ENCODE measurements around the gene ZSCAN21.

The ZSCAN21 gene

DNA sequence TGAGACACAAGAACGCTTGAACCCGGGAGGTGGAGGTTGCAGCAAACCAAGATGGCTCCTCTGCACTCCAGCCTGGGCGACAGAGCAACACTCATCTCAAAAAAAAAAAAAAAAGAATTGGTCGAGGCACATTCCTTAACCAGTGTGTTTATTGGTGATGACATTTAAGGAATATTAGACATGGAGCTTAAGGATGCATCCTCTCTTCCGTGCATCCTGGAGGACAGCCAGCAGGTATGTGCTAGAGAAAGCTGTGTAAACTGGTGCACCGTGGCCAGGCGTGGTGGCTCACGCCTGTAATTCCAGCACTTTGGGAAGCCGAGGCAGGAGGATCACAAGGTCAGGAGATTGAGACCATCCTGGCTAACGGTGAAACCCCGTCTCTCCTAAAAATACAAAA lies 22.4 kb upstream of the ZSCAN21 start:
- DNase-seq, result no peak

DNA sequence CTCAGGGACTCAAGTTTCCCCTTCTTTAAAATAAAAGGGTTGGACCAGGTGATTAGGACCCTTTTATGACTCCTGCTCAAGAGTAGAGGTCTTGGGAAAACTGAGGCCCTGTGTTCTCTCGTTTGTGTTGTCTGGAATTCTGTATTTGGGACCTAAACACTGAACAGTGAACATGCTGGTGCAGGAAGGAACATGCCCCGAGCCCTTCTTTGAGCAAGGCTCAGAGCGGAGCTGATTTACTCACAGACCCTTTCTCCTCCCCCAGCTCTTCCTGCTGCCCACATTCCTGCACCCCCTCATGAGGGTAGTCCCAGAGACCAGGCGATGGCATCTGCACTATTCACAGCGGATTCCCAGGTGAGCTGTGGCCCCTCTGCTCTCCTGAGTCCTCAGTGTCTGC lies 20.0 kb upstream of the ZSCAN21 start:
- no peak for DNase-seq

DNA sequence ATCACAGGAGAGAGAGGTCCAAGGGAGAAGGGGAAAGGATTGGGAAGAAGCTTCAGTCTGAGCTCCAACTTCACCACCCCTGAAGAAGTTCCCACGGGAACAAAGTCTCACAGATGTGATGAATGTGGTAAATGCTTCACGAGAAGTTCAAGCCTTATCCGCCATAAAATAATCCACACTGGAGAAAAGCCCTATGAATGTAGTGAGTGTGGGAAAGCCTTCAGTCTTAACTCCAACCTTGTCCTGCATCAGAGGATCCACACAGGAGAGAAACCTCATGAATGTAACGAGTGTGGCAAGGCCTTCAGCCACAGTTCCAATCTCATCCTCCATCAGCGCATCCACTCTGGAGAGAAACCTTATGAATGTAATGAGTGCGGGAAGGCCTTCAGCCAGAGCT lies 16.0 kb upstream of the ZSCAN21 start:
- DNase-seq, result no peak

DNA sequence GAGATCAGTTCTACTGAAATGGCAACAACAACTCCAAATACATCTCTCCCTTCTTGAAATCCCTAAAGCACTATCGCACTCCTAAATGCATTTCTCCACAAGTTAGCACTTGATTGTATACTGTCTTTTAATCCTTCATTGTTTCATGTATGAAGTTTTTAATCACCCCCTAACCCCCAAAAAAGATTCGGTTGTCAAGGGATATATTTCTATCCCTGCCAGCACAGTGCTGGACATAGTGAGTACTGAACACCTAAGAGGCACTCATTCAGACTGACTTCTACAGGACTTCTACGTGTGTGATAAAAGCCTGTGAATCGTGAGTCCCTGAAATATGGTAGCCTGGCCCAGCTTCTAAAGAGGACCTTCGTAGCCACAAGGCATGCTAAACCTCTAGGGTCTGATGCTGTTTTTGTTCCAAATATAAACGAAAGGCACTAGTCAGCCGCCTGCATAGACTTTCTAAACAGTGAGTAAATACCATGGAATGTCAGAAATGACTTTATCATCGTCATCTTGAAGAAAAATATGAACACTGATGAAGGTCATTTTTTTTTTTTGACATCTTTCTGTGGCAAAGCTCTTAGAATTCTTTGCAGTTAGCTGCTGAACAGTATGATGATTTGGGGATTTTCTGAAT lies 14.6 kb upstream of the ZSCAN21 start:
- DNase-seq, result no peak

DNA sequence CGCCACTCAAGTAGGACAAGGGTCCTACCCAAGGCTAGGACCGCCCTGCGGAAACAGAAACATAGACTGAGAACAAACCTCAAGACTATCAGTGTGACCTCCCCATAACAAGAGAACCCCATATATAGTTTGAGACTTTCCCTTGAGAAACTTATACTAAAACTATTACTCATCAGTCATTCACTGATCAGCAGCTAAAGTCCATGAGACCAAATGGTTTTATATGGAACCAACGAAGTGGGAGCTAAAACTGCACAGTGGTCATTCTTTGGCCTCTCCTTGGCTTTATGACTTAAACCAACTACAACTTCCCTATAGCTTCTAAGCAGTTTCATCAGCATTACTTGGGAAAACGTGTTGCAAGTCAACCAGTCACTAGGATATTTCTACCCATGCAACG lies 13.7 kb upstream of the ZSCAN21 start:
- no peak for DNase-seq

DNA sequence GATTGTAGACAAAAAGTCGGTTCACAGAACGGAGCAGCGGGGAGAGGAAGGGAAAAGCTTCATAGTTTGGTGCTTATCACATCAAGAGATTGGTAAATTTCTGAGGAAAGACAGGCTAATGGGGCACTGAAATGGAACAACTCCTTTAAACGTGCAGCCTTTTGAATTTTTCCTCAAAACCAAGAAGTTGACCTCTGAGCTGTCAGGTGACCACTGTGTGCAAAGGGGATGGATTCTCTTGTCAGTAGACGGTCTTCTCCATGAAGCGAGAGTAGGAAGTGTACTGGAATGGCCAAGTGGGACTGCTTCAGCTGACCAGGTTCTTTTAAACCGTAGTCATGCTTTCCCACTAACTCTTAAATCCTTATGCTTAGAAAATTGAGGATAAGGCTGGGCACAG lies 11.2 kb upstream of the ZSCAN21 start:
- DNase-seq, result no peak

DNA sequence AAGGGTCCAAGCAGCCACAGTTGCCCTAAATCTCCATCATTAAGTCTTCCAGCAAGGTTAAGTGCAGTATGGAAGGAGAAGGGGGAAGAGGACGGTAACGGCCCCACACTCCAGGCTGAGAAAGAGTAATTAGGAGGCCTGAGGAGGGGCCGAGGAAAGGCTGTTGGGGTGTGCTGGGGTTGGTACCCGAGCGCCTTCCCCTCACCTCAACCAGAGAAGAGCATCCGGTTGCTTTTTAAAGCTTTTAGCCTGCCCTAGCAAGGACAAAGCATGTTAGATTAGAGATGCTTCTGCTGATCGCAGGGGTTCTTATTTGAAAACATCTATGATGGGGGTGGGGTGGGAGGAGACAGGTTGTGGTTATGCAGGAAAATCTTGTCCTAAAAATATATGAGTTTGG lies 9.0 kb upstream of the ZSCAN21 start:
- DNase-seq, result no peak

DNA sequence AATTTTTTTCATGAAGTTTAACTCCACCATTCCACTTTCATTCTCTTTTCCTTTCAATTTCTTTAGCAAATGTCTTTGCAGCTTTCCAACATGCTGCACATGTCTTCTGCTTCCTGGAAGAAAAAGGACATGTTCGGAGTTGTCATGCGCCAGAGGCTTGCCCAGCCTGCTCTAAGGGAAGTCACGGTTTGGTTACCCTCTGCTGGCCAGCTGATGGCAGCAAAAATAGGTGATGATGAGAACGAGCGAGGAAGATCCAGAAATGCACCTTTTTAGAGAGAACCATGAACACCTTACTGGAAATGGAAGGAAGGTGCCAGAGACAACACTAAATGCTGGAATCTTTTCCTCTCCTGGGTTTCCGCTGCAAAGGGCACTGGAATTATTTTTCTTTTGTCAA lies 4.9 kb upstream of the ZSCAN21 start:
- DNase-seq, result peak in 8 of 51 donors; percentile 1 to 17 (median 3)

DNA sequence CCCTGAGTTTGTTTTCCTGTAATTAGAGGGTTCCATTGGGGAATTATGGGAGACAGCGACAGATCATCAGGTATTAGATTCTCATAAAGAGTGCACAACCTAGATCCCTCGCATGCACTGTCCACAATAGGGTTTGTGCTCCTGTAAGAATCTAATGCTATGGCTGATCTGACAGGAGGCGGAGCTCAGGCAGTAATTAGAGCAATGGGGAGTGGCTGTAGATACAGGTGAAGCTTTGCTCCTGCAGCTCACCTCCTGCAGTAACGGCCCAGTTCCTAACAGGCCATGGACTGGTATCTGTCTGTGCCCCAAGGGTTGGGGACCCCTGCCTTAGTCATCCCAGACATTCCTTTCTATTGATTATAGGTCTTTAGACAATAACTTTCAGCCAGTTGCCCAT lies 894 bp upstream of the ZSCAN21 start:
- DNase-seq, result no peak

DNA sequence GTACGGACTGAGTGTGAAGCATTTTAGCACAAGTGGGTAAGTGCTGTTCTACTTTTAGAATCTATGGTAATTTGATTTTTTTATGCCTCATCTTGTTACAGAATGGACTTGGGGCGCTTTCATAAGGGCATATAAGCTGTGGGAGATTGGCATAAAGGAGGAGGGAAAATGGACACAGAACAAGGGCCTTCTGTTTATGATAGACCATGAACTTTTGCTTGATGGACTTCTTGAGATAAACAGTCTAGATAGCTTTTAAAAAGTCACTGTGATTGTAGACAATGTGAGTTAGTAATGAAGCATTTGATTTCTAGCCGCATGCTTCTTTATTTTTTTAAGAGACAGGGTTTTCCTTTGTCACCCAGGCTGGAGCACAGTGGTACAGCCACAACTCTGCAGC lies 2.0 kb downstream of the ZSCAN21 start:
- no peak for DNase-seq

DNA sequence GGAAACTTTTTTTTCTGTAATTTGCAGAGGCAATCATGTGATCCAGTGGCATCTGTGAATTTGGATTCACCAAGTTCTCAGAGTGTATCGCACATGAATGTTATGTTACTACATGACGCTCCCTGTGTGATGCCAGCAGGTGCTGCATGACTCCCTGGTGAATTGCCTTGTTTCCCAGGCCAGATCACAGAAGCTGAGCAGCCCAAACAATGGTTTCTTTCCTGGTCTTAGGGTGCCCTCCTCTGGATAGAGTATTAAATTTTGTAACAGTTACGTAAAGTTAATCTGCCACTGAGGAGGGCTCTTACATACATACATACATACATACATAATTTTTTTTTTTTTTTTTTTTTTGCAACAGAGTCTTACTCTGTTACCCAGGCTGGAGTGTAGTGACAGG lies 3.6 kb downstream of the ZSCAN21 start:
- peak in 42 of 51 donors; percentile 1 to 88 (median 20) for DNase-seq

DNA sequence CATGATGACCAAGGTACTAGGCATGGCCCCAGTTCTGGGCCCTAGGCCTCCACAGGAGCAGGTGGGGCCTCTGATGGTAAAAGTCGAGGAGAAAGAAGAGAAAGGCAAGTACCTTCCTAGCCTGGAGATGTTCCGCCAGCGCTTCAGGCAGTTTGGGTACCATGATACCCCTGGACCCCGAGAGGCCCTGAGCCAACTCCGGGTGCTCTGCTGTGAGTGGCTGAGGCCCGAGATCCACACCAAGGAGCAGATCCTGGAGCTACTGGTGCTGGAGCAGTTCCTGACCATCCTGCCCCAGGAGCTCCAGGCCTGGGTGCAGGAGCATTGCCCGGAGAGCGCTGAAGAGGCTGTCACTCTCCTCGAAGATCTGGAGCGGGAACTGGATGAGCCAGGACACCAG lies 7.4 kb downstream of the ZSCAN21 start:
- DNase-seq, result no peak

DNA sequence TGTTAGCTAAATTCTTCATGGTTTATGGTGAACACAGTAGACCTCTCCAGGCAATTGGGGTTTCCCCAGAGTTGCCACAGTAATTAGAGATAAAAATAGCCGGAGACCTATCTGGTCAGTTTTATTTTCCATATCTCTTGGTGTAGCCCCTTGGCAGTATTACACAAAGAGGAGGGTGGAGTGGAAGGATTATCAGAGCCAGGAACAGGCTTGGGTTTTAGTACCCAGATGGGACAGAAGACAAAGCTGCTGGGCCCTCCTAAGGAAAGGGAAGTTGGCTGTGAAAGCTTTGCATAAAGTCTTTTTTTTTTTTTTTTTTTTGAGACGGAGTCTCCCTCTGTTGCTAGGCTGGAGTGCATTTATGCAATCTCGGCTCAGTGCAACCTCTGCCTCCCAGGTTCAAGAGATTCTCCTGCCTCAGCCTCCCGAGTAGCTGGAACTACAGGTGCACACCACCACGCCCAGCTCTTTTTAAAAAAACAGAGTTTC lies 9.7 kb downstream of the ZSCAN21 start:
- DNase-seq, result no peak

DNA sequence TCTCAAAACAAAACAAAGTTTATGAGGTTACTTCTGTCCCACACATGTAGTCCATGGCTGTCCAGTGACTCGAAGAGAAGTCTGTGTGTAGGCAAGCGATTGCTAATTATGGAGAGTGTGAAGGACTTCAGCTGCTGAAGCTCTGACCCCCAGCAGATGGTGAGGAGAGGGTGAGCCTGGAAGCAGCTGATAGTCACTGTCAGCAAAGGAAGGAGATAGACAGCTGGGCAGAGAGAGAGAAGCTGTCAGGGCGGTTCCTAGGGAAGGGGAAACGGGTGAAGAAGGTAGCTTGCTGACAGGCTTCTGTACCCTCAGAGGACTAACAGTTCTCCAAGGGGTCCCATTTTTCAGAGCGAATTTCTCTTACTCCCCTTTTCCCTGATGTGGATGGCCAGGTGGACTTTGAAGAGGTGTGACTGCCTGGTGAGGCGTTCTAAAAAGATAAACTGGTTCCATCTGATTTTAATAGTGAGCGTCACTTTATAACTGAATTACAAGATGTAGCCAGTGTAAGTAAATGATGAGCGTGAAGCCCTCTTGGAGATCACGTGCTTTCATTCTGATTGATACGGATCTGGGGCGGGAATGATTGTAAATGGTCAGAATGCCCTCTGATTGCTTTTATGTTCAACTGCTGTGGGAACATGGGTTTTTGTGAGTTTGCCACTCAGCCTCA lies 12.1 kb downstream of the ZSCAN21 start:
- DNase-seq, result no peak

DNA sequence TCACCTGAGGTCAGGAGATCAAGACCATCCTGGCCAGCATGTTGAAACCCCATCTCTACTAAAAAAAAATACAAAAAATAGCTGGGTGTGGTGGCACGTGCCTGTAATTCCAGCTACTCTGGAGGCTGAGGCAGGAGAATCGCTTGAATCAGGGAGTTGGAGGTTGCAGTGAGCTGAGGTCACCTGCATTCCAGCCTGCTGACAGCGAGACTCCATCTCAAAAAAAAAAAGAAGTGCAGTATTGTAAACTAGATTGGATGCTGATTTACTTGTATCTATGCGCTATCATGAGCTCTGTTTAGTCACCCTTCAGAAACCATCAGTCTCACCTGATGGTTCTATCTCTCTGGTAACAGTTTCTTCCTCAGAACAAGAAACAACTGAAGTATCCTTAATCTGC lies 13.8 kb downstream of the ZSCAN21 start:
- no peak for DNase-seq

DNA sequence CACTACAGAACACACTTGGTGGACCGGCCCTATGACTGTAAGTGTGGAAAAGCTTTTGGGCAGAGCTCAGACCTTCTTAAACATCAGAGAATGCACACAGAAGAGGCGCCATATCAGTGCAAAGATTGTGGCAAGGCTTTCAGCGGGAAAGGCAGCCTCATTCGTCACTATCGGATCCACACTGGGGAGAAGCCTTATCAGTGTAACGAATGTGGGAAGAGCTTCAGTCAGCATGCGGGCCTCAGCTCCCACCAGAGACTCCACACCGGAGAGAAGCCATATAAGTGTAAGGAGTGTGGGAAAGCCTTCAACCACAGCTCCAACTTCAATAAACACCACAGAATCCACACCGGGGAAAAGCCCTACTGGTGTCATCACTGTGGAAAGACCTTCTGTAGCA lies 14.6 kb downstream of the ZSCAN21 start:
- DNase-seq, result no peak

DNA sequence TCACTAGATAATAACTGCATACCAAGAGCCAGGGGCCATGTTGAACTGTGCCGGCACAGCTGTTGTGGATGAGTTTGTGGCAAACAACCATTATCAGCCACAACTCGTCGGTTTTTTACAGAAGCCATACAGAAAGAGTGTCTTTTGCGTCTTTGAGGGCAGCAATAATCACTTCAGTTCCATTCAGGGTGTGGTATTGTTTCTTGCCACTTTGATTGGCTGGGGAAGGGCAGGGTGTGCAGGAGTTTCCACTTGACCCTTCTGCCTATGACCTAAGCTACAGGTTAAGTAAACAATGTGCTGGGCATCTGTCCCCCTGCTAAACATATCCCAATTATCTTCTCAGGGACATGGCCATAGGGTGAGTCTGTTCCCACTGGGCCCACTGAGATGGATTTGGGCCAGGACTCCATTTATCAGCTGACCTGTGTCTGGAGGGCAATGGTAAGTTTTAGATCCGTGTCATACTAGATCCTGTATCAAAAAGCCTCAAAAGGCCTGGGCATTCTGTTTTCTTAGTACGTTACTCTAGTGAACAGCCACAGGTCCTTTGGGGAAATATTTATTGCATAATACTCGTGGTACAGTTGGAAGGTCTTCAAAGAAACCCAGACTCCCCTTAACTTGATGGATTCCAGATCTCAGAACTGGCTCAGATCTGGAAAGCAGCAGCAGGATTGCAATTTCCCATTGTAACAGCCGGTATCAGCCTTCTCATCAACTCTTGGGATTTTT lies 16.0 kb downstream of the ZSCAN21 start:
- no peak for DNase-seq

DNA sequence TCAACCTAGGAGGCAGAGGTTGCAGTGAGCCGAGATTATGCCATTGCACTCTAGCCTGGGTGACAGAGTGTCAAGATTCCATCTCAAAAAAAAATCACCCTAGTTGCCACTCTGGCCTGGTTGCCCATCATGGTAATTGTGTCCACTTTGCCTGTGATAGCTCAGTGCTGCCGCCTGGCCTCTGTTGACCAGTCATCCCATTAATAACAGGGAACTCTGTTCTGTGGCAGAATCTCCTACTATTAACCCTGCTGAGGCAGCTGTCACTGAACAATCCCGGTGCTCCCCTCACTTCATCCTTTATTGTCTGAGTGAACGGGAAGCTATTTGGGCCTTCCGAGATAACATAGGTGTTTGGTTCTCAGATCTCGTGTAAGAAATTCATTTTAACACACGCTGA lies 17.4 kb downstream of the ZSCAN21 start:
- DNase-seq, result peak in 16 of 51 donors; percentile 2 to 38 (median 15)

DNA sequence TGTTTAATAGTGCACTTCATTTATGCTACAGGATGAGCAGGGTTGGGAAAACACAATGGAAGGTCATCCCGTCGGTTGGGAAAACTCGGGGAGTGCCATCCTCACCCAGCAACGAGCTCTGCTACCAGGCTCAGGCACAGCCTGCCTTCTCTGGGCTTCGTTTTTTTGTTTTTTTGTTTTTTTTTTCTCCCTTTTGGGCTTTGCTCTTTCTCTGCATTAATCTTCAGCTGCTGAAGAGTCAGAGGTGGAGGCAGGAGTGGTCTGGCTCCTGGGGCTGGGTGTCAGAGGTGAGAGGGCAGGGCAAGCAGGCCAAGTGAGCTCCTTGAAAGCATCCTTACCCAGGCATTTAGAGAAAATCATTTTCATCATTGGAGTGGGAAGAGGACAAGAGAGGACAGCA lies 20.4 kb downstream of the ZSCAN21 start:
- DNase-seq, result no peak

DNA sequence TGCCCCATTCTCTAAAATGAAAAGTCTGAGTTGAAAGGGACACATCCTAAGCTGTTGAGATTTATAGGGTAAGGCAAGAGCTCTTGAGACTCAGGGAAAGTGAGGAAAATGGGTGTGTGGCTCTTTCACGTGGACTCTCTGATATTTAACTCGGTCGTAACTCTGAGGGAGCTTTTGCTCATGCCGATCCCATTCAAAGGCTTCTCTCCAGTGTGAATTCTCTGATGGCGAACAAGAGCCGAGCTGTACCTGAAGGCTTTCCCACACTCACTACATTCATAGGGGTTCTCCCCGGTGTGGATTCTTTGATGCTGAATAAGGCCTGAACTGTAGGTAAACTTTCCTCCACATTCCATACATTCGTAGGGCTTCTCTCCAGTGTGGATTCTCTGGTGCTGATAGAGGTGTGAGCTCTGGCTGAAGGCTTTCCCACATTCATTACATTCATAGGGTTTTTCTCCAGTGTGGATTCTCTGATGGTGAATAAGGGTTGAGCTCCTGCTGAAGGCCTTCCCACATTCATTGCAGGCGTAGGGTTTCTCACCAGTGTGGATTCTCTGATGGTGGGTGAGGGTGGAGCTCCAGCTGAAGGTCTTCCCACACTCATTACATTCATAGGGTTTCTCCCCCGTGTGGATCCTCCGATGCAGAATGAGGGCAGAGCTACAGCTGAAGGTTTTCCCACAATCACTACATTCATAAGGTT lies 21.6 kb downstream of the ZSCAN21 start:
- no peak for DNase-seq

DNA sequence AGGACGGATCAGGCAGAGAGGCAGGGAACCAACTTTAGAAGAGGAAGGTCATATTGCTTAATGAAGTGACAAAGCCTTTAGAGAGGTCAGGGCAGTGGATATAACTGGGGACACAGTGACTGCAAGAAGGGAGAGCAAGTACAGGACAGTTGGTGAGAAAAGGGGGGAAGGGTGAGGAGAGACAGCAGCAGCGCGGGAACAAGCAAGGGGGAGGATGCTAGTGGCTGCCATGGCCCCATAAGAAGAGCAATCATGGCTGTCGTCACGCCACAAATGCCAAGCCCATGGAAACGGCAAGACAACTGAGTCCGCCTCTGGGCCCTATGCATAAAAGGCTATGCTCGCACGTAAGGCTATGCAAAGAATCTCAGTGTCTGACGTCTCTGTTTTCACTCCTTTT lies 22.9 kb downstream of the ZSCAN21 start:
- no peak for DNase-seq

DNA sequence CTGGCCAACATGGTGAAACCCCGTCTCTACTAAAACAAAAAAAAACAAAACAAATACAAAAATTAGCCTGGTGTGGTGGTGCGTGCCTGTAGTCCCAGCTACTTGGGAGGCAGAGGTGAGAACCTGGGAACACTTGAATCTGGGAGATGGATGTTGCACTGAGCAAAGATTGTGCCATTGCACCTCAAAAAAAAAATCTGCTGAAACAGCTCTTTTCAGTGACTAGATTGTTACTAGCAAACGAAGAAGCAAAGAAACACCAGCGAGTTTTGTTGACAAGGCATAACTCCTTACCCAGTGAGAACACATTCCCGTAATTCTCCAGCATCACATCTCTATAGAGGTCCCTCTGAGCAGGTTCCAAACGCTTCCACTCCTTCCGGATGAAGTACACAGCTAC lies 25.3 kb downstream of the ZSCAN21 start:
- no peak for DNase-seq

Data from hypothalamus (tissue), 51 donors.